K562 (cell line): ENCODE measurements around the gene HSD17B12. TPM values are rescaled to one million over a fixed set of nuclear protein-coding genes. Genes with fewer than 3 reads are reported as not detected.

Experiments
- HDAC8 ChIP-seq: fragments of 450-650 bp; IDR thresholded peaks from 2 replicates; pipeline ENCODE4 v1.6.1; 2016; ENCODE audit warnings: mild to moderate bottlenecking, missing genetic modification characterization, moderate library complexity, missing compliant biosample characterization
- HMG20B ChIP-seq: fragments of 250-450 bp; sonication (Bioruptor Pico); IDR thresholded peaks from 2 replicates; pipeline ENCODE4 v1.5.0; 2021; ENCODE audit warnings: mild to moderate bottlenecking
- POU5F1 ChIP-seq: fragments of 150-350 bp; IDR thresholded peaks from 2 replicates; pipeline ENCODE4 v1.6.1; 2014; ENCODE audit warnings: borderline replicate concordance, low read length, low read depth, mild to moderate bottlenecking; ENCODE audit not compliant: partially characterized antibody
- SAP30 ChIP-seq: fragments of 200-600 bp; sonication (generic); IDR thresholded peaks from 2 replicates; pipeline ENCODE4 v1.6.1; 2012; ENCODE audit warnings: borderline replicate concordance, low read depth, mild to moderate bottlenecking, moderate library complexity, low read length, control low read depth, inconsistent platforms; ENCODE audit not compliant: insufficient read depth, poor library complexity, severe bottlenecking
- SMARCA4 ChIP-seq: fragments of 450-650 bp; IDR thresholded peaks from 2 replicates; pipeline ENCODE4 v1.6.1; 2016
- STAT5A ChIP-seq: IDR thresholded peaks from 2 replicates; pipeline ENCODE4 v1.6.1; 2012; ENCODE audit warnings: low read length, inconsistent platforms, borderline replicate concordance
- TCFL5 ChIP-seq: fragments of 250-450 bp; sonication (Bioruptor Pico); conservative IDR thresholded peaks from 2 replicates; pipeline ENCODE4 v1.6.1; 2021; ENCODE audit warnings: mild to moderate bottlenecking, moderate library complexity, matching md5 sums
- TEAD2 ChIP-seq: fragments of 450-650 bp; IDR thresholded peaks from 2 replicates; pipeline ENCODE4 v1.6.1; 2016; ENCODE audit warnings: missing genetic modification characterization, control low read depth, missing compliant biosample characterization
- ZBTB7A ChIP-seq: IDR thresholded peaks from 2 replicates; pipeline ENCODE4 v1.6.1; 2011; ENCODE audit warnings: low read depth, mild to moderate bottlenecking, low read length, moderate library complexity, borderline replicate concordance; ENCODE audit not compliant: control insufficient read depth
- ZNF165 ChIP-seq: fragments of 250-450 bp; sonication (Bioruptor Pico); IDR thresholded peaks from 2 replicates; pipeline ENCODE4 v1.4.0; 2020; ENCODE audit warnings: borderline replicate concordance
- ZNF551 ChIP-seq: fragments of 250-450 bp; sonication (Bioruptor Pico); IDR thresholded peaks from 2 replicates; pipeline ENCODE4 v1.5.0; 2021; ENCODE audit warnings: mild to moderate bottlenecking, moderate library complexity
- polyA plus RNA-seq, 8 experiments: library from polyadenylated mRNA; depleted of rRNA in 4 of 8; stranded (reverse) in 5 of 8; unstranded in 3 of 8; fragments of >200 nt; fragmentation: Nextera tagmentation in 2 of 8; fragmentation: Illumina TruSeq in 1 of 8; extraction: Ambion mirVana in 2 of 8; extraction: Trizol in 1 of 8; gene quantifications; 2 replicates each; pipeline versions ENCODE4 v1.2.1 to v1.2.3, GENCODE V29; 2011 to 2014; ENCODE audit warnings: inconsistent platforms in 1 of 8, missing spikeins in 1 of 8
- total RNA-seq, 7 experiments: library from RNA; depleted of rRNA in 6 of 7; stranded (reverse); fragments of >200 nt in 6 of 7; fragmentation: Illumina TruSeq in 2 of 7; extraction: Trizol in 2 of 7; gene quantifications; 2 replicates each; pipeline versions ENCODE4 v1.2.1 to v1.2.3, GENCODE V29; 2011 to 2021; ENCODE audit warnings: low replicate concordance in 1 of 7
- TF ChIP-seq, protein P1 (sequence below), 2 experiments: fragments of 450-650 bp; conservative IDR thresholded peaks; 2 replicates each; pipeline ENCODE4 v1.6.1; 2017; ENCODE audit warnings: mild to moderate bottlenecking in 2 of 2, moderate library complexity in 2 of 2
- TF ChIP-seq, protein P2 (sequence below): IDR thresholded peaks from 3 replicates; pipeline ENCODE4 v1.6.1; 2011; ENCODE audit warnings: borderline replicate concordance, mild to moderate bottlenecking, moderate library complexity; ENCODE audit not compliant: insufficient read length; ENCODE audit errors: extremely low read depth
- TF ChIP-seq, protein P3 (sequence below): sonication (generic); formaldehyde crosslinking; IDR thresholded peaks from 2 replicates; pipeline ENCODE4 v1.8.0; 2022; ENCODE audit warnings: missing genetic modification reagents, mild to moderate bottlenecking, borderline replicate concordance
- TF ChIP-seq, protein P4 (sequence below): fragments of 250-450 bp; sonication (Bioruptor Pico); IDR thresholded peaks from 2 replicates; pipeline ENCODE4 v1.8.0; 2021; ENCODE audit warnings: borderline replicate concordance, mild to moderate bottlenecking, moderate library complexity; ENCODE audit not compliant: poor library complexity, severe bottlenecking
- TF ChIP-seq, protein P5 (sequence below): fragments of 450-650 bp; IDR thresholded peaks from 2 replicates; pipeline ENCODE4 v1.6.1; 2018; ENCODE audit not compliant: partially characterized antibody

The HSD17B12 gene
- total and polyA plus RNA-seq, 9 of the 15 experiments (the other 6 are each of a cell fraction or from before 2014, with no cell fraction given), result 9.1 to 34.5 (median 23.3) TPM

DNA sequence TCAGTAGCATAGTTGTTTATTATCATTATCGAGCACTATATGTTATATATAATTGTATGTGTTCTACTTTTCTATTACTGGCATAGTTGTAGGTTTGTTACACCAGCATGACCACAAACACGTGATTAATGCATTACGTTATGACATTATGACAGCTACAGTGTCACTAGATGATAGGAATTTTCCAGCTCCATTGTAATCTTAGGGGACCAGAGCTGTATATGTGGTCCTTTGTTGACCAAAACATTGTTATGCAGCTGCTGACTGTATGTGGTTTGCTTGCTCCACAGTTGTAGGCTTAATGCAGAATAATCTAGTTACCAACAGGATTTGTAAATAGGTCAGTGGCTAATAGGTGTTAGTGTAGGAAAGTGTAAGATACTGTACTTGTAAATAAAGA lies 66.1 kb downstream of the HSD17B12 start (continued):
- no peak for TF ChIP-seq HDAC8
- no peak for TF ChIP-seq TEAD2 (tag)
- no peak for TF ChIP-seq ZBTB7A
- TF ChIP-seq ZNF165 (CRISPR knock-in tag), result no peak
- TF ChIP-seq ZNF551 (CRISPR knock-in tag), result no peak
- TF ChIP-seq, protein P1, sequence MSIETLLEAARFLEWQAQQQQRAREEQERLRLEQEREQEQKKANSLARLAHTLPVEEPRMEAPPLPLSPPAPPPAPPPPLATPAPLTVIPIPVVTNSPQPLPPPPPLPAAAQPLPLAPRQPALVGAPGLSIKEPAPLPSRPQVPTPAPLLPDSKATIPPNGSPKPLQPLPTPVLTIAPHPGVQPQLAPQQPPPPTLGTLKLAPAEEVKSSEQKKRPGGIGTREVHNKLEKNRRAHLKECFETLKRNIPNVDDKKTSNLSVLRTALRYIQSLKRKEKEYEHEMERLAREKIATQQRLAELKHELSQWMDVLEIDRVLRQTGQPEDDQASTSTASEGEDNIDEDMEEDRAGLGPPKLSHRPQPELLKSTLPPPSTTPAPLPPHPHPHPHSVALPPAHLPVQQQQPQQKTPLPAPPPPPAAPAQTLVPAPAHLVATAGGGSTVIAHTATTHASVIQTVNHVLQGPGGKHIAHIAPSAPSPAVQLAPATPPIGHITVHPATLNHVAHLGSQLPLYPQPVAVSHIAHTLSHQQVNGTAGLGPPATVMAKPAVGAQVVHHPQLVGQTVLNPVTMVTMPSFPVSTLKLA (conservative IDR thresholded peaks at IDR 0.05), result peak; percentile 51 to 69; a peak in 3 of 4 replicates
- no peak for TF ChIP-seq HMG20B (CRISPR knock-in tag)
- TF ChIP-seq STAT5A, result peak; percentile 51; the same call in 1 of the 2 replicates
- peak; percentile 21; the same call in 1 of the 2 replicates for TF ChIP-seq SMARCA4
- no peak for TF ChIP-seq TCFL5 (CRISPR knock-in tag)
- TF ChIP-seq, protein P2, sequence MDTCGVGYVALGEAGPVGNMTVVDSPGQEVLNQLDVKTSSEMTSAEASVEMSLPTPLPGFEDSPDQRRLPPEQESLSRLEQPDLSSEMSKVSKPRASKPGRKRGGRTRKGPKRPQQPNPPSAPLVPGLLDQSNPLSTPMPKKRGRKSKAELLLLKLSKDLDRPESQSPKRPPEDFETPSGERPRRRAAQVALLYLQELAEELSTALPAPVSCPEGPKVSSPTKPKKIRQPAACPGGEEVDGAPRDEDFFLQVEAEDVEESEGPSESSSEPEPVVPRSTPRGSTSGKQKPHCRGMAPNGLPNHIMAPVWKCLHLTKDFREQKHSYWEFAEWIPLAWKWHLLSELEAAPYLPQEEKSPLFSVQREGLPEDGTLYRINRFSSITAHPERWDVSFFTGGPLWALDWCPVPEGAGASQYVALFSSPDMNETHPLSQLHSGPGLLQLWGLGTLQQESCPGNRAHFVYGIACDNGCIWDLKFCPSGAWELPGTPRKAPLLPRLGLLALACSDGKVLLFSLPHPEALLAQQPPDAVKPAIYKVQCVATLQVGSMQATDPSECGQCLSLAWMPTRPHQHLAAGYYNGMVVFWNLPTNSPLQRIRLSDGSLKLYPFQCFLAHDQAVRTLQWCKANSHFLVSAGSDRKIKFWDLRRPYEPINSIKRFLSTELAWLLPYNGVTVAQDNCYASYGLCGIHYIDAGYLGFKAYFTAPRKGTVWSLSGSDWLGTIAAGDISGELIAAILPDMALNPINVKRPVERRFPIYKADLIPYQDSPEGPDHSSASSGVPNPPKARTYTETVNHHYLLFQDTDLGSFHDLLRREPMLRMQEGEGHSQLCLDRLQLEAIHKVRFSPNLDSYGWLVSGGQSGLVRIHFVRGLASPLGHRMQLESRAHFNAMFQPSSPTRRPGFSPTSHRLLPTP, result no peak
- no peak for TF ChIP-seq POU5F1
- TF ChIP-seq, protein P3, sequence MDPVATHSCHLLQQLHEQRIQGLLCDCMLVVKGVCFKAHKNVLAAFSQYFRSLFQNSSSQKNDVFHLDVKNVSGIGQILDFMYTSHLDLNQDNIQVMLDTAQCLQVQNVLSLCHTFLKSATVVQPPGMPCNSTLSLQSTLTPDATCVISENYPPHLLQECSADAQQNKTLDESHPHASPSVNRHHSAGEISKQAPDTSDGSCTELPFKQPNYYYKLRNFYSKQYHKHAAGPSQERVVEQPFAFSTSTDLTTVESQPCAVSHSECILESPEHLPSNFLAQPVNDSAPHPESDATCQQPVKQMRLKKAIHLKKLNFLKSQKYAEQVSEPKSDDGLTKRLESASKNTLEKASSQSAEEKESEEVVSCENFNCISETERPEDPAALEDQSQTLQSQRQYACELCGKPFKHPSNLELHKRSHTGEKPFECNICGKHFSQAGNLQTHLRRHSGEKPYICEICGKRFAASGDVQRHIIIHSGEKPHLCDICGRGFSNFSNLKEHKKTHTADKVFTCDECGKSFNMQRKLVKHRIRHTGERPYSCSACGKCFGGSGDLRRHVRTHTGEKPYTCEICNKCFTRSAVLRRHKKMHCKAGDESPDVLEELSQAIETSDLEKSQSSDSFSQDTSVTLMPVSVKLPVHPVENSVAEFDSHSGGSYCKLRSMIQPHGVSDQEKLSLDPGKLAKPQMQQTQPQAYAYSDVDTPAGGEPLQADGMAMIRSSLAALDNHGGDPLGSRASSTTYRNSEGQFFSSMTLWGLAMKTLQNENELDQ, result no peak
- no peak for TF ChIP-seq SAP30
- TF ChIP-seq, protein P4, sequence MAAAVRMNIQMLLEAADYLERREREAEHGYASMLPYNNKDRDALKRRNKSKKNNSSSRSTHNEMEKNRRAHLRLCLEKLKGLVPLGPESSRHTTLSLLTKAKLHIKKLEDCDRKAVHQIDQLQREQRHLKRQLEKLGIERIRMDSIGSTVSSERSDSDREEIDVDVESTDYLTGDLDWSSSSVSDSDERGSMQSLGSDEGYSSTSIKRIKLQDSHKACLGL, result no peak
- TF ChIP-seq, protein P5, sequence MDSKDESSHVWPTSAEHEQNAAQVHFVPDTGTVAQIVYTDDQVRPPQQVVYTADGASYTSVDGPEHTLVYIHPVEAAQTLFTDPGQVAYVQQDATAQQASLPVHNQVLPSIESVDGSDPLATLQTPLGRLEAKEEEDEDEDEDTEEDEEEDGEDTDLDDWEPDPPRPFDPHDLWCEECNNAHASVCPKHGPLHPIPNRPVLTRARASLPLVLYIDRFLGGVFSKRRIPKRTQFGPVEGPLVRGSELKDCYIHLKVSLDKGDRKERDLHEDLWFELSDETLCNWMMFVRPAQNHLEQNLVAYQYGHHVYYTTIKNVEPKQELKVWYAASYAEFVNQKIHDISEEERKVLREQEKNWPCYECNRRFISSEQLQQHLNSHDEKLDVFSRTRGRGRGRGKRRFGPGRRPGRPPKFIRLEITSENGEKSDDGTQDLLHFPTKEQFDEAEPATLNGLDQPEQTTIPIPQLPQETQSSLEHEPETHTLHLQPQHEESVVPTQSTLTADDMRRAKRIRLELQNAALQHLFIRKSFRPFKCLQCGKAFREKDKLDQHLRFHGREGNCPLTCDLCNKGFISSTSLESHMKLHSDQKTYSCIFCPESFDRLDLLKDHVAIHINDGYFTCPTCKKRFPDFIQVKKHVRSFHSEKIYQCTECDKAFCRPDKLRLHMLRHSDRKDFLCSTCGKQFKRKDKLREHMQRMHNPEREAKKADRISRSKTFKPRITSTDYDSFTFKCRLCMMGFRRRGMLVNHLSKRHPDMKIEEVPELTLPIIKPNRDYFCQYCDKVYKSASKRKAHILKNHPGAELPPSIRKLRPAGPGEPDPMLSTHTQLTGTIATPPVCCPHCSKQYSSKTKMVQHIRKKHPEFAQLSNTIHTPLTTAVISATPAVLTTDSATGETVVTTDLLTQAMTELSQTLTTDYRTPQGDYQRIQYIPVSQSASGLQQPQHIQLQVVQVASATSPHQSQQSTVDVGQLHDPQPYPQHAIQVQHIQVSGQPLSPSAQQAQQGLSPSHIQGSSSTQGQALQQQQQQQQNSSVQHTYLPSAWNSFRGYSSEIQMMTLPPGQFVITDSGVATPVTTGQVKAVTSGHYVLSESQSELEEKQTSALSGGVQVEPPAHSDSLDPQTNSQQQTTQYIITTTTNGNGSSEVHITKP, result no peak
